Transverse colon (tissue), 4 donors: ENCODE measurements around the gene EBF3. TPM values are rescaled to one million over a fixed set of nuclear protein-coding genes. Genes with fewer than 3 reads are reported as not detected.

Source experiments
- DNase-seq: peaks from one replicate; pipeline ENCODE4 v3.0.0-alpha.2; 2019
- H3K27ac ChIP-seq, 4 donors: fragments of 200-600 bp; sonication (generic); 2 replicates each; pipeline ENCODE4 v1.5.1; 2016 to 2018; ENCODE audit warnings: inconsistent platforms in 4 of 4
- H3K27me3 ChIP-seq: fragments of 200-600 bp; sonication (generic); 2 replicates; pipeline ENCODE4 v1.5.1; 2017; ENCODE audit warnings: inconsistent platforms
- H3K36me3 ChIP-seq, 4 donors: fragments of 200-600 bp; sonication (generic); 2 replicates each; pipeline ENCODE4 v1.5.1; 2017 to 2019; ENCODE audit warnings: inconsistent platforms in 4 of 4
- H3K4me1 ChIP-seq, 4 donors: fragments of 200-600 bp; sonication (generic); 2 replicates each; pipeline ENCODE4 v1.5.1; 2017 to 2020; ENCODE audit warnings: inconsistent platforms in 4 of 4
- H3K4me3 ChIP-seq, 4 donors: fragments of 200-600 bp; sonication (generic); 1 replicate in 1 of 4; 2 replicates in 3 of 4; pipeline versions ENCODE4 v1.5.1 to v1.6.1; 2017 to 2019; ENCODE audit warnings: inconsistent platforms in 4 of 4
- H3K9me3 ChIP-seq, 2 donors: fragments of 200-600 bp; sonication (generic); 2 replicates each; pipeline ENCODE4 v1.5.1; 2017 to 2019; ENCODE audit warnings: inconsistent platforms in 2 of 2
- EP300 ChIP-seq: sonication (generic); formaldehyde crosslinking; IDR thresholded peaks from one replicate; pipeline ENCODE4 v1.6.1; 2017; ENCODE audit warnings: antibody characterized with exemption, low read depth
- POLR2A ChIP-seq: fragments of 450-650 bp; IDR thresholded peaks from one replicate; pipeline ENCODE4 v1.6.1; 2016; ENCODE audit warnings: antibody characterized with exemption, mild to moderate bottlenecking, moderate library complexity
- POLR2AphosphoS5 ChIP-seq, 3 donors: sonication (generic); formaldehyde crosslinking; IDR thresholded peaks; one replicate each; pipeline ENCODE4 v1.6.1; 2016; ENCODE audit warnings: antibody characterized with exemption in 3 of 3
- WGBS, 2 donors: methylation state at CpG; one replicate each; pipeline ENCODE4 v1.1.5; 2018; ENCODE audit warnings: low coverage in 1 of 2; 5-methylcytosine and 5-hydroxymethylcytosine counted together
- in situ Hi-C, 4 donors: fragments of 200-750 bp; cut with MboI; loops; one replicate each; pipeline versions ENCODE4 v1.15.0 to v1.15.1; 2017; ENCODE audit warnings: low sequenced_read_pairs in 3 of 4, low pct_ligation_motif_present in 1 of 4, low pct_unique_long_range_greater_than_20kb in 1 of 4
- intact Hi-C: fragments of 100-400 bp; cut with DNase I; formaldehyde crosslinking; loops from one replicate; pipeline ENCODE4 v1.15.1; 2023; ENCODE audit warnings: low total_unique reads
- total RNA-seq, 4 donors: library from RNA; depleted of rRNA; stranded (reverse); fragments of >200 nt; gene quantifications; one replicate each; pipeline ENCODE4 v1.1.0, GENCODE V29; 2016
- TF ChIP-seq, protein P1 (sequence below), 5 experiments: fragments of 200-600 bp in 3 of 5; fragments of 450-650 bp in 2 of 5; sonication (generic) in 3 of 5; IDR thresholded peaks; 1 replicate in 2 of 5; 2 replicates in 3 of 5; pipeline ENCODE4 v1.5.1; 2016 to 2017; ENCODE audit warnings: antibody characterized with exemption in 5 of 5, inconsistent platforms in 3 of 5, mild to moderate bottlenecking in 2 of 5, moderate library complexity in 1 of 5

EBF3 gene
- total RNA-seq, 4 donors from 2014 or later, result 0.37 to 6.6 (median 1.0) TPM

DNA sequence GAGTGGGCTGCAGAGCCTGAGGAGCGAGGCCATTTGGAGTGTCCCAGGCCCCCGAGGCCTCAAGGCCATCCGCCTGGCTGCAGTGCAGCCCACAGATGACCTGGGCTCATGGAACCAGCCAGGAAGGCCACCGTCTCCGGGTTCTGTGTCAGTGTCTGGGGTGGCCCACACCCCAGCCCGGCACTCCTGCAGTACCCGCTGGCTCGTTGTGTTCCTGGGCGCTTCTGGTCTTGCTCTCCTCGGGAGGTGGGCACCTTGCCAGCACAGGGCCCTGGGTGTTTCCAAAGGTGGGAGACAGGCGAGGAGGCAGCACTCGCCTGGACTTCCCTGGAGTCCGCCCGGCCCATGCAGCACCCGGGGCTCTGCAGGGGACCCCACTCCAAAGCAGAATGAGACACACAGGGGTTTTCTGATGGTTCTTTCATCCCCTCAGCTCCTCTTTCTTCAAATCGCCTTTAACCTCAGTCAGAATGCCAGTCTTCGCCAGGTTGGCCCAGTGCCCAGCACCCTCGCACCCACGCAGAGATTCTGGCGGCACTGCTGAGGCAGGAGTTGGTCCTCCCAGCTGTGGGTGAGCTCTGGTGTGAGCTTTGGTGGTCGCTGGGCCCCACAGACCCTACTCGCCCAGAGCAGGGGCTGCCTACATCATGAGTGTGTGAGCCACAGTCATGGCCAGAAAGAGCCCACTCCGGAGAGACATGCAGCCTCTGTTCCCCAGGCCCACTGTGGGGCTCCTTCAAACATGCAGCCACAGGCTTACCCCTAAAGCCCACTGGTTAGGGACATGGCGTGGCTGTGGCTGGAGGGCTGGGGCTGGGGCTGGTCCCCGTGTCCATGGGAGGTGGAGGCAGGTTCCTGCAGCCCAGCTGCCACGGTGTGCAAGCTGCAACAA, 155.7 kb downstream of the EBF3 start:
- in situ Hi-C loops, result no loop called here
- DNase-seq, result no peak
- Histone ChIP-seq H3K4me1 (no peaks in the 10 kb centered on the region), H3K4me3 (no peak overlapping the region), H3K27me3 (no peaks in the 10 kb centered on the region), H3K36me3 (no peaks in the 10 kb centered on the region), H3K9me3 (peaks cover 0 to 7% of the 10 kb centered on the region in 2 donors), H3K27ac (no peak overlapping the region)
- no peak for TF ChIP-seq POLR2A
- TF ChIP-seq EP300, result no peak
- TF ChIP-seq POLR2AphosphoS5 (IDR thresholded peaks at IDR 0.05), result no peak
- TF ChIP-seq, protein P1, sequence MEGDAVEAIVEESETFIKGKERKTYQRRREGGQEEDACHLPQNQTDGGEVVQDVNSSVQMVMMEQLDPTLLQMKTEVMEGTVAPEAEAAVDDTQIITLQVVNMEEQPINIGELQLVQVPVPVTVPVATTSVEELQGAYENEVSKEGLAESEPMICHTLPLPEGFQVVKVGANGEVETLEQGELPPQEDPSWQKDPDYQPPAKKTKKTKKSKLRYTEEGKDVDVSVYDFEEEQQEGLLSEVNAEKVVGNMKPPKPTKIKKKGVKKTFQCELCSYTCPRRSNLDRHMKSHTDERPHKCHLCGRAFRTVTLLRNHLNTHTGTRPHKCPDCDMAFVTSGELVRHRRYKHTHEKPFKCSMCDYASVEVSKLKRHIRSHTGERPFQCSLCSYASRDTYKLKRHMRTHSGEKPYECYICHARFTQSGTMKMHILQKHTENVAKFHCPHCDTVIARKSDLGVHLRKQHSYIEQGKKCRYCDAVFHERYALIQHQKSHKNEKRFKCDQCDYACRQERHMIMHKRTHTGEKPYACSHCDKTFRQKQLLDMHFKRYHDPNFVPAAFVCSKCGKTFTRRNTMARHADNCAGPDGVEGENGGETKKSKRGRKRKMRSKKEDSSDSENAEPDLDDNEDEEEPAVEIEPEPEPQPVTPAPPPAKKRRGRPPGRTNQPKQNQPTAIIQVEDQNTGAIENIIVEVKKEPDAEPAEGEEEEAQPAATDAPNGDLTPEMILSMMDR (IDR thresholded peaks at IDR 0.05), result no peak
- WGBS, 2 donors, result 84% methylated on average over 23 of the region's 26 CpGs; no CpG with 5 or more reads in 1 of the 2 donors
- intact Hi-C loops, result no loop called here

DNA sequence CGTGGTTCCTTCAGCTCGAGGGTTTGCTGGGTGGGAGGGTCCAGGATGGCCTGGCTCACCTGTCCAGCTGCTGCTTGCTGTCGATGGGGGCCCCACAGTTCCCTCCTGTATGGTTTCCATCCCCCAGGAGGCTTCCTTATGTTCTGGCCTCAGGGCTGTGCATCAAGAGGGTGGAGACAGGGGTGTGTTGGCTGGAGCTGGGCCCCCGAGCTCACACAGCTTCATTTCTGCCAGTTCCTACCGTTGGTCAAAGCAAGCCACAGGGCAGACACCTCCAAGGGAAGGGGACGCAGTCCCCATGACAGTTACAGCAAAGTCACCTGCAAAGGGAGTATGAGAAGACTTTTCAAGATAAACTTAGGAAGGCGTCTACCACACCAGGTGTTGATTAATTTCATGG, 156.9 kb downstream of the EBF3 start:
- Histone ChIP-seq H3K4me3 (no peak overlapping the region), H3K9me3 (peaks cover 4 to 12% of the 10 kb centered on the region in 2 donors), H3K27ac (no peak overlapping the region), H3K4me1 (no peaks in the 10 kb centered on the region), H3K27me3 (no peaks in the 10 kb centered on the region), H3K36me3 (no peaks in the 10 kb centered on the region)
- 63 to 68% methylated on average over 4 to 7 of the region's 7 CpGs for WGBS, 2 donors
- DNase-seq, result no peak
- in situ Hi-C loops, result no loop called here
- TF ChIP-seq EP300 (no peak), POLR2AphosphoS5 (IDR thresholded peaks at IDR 0.05) (no peak)
- intact Hi-C loops, result no loop called here

DNA sequence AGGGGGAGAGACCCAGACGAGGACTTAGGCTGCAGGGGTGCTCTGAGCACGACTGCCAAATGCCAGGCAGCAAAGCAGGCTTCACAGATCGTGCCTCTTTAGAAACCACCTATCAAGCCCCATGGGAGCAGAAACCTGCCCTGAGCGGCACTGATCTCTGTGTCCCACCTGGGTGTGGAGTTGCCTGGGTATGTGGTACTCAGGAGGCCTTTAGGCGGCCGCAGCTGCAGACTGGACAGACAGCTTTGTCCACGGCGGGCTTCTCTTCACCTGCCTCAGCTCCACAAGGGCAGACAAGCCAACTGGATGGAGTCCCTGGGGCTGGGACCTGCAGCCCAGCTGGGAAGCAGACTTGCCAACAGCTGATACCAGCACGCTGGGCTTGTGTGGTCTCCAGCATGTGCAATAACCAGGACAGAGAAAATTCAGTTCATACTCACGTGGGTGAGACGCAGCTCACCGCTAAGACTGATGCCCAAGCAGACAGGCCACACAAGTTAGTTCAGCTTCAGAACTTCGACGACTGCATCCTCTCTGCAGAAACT, 163.2 kb downstream of the EBF3 start:
- no peak for DNase-seq
- H3K27ac ChIP-seq, result no peak overlapping the region
- TF ChIP-seq POLR2A (no peak), POLR2AphosphoS5 (IDR thresholded peaks at IDR 0.05) (no peak), EP300 (no peak)
- TF ChIP-seq, protein P1 (IDR thresholded peaks at IDR 0.05), result no peak
- no peaks in the 10 kb centered on the region for H3K4me1 ChIP-seq
- H3K4me3 ChIP-seq, result no peak overlapping the region
- H3K9me3 ChIP-seq, result peaks cover 4 to 12% of the 10 kb centered on the region in 2 donors
- 56 to 77% methylated on average over 8 to 14 of the region's 14 CpGs for WGBS, 2 donors
- H3K27me3 ChIP-seq, result no peaks in the 10 kb centered on the region
- no peaks in the 10 kb centered on the region for H3K36me3 ChIP-seq
- in situ Hi-C loops, result no loop called here
- intact Hi-C loops, result no loop called here

DNA sequence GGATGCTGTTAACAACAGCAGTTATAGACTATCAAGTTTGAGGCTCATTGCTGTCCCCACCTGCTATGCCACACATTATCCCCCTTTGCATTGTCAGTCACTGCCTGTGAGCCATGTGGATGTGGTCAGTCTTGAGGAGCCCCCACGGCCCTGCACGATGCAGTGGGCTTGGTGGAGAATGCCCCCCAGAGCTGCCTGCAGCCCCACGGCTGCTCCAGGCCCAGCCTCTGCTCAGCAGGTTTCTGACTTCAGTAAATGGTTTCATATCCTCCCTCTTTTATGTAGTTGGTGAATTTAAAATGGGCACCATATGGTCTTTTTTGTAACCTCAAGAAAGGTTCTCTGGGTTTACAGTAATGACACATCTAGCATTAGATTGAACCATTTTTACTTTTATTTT, 164.1 kb downstream of the EBF3 start:
- no peak overlapping the region for H3K4me3 ChIP-seq
- in situ Hi-C loops, result no loop called here
- no peaks in the 10 kb centered on the region for H3K27me3 ChIP-seq
- intact Hi-C loops, result no loop called here
- TF ChIP-seq POLR2A, result no peak
- TF ChIP-seq POLR2AphosphoS5 (IDR thresholded peaks at IDR 0.05), result no peak
- TF ChIP-seq EP300, result no peak
- TF ChIP-seq, protein P1 (IDR thresholded peaks at IDR 0.05), result no peak
- DNase-seq, result no peak
- H3K4me1 ChIP-seq, result no peaks in the 10 kb centered on the region
- no peak overlapping the region for H3K27ac ChIP-seq
- H3K9me3 ChIP-seq, result peaks cover 4 to 12% of the 10 kb centered on the region in 2 donors
- H3K36me3 ChIP-seq, result no peaks in the 10 kb centered on the region
- WGBS, 2 donors, result 69% methylated on average over 3 of the region's 3 CpGs; no CpG with 5 or more reads in 1 of the 2 donors
